Amniotic epithelial cell (primary cell): Measurements from ENCODE around the gene EMC9.
A peak's percentile ranks its signal among the peaks of the same experiment; 100 is the strongest.

Experiments used
- DNase-seq: peaks from one replicate; pipeline ENCODE4 v3.0.0-alpha.2; 2010; ENCODE audit warnings: low read depth

Gene EMC9

GRCh38 chr14:24141097-24141880 is at the start of gene EMC9:
TSS of gene EMC9 (minus strand) at chr14:24141591. CDS start at chr14:24141304, 287 bp downstream.
- peak; percentile 99 for DNase-seq

GRCh38 chr14:24190416-24190815 is 49.0 kb upstream of the EMC9 start:
- no peak for DNase-seq

- no peak for DNase-seq
Observed at GRCh38 chr14:24189460-24189859, 48.1 kb upstream of the EMC9 start.

GRCh38 chr14:24189059-24189375 is 47.6 kb upstream of the EMC9 start:
- no peak for DNase-seq

- peak; percentile 98 for DNase-seq
Observed at GRCh38 chr14:24188251-24189058, 47.1 kb upstream of the EMC9 start, which contains the start of gene IPO4. TSS of gene IPO4 (minus strand) at chr14:24188816. CDS start at chr14:24188787, 29 bp downstream.

GRCh38 chr14:24187539-24187915 is 46.1 kb upstream of the EMC9 start:
- no peak for DNase-seq

GRCh38 chr14:24186831-24187538 is 45.6 kb upstream of the EMC9 start:
- DNase-seq: no peak

GRCh38 chr14:24185741-24186140 is 44.4 kb upstream of the EMC9 start:
- no peak for DNase-seq

- no peak for DNase-seq
Observed at GRCh38 chr14:24185026-24185425, 43.6 kb upstream of the EMC9 start.

- DNase-seq: no peak
Observed at GRCh38 chr14:24184104-24184970, 42.9 kb upstream of the EMC9 start.

- DNase-seq: no peak
Observed at GRCh38 chr14:24183014-24183481, 41.7 kb upstream of the EMC9 start.

- no peak for DNase-seq
Observed at GRCh38 chr14:24182110-24182882, 40.9 kb upstream of the EMC9 start.

- DNase-seq: no peak
Observed at GRCh38 chr14:24181371-24182077, 40.1 kb upstream of the EMC9 start.

GRCh38 chr14:24179961-24180796 is 38.8 kb upstream of the EMC9 start:
- DNase-seq: peak; percentile 82

- DNase-seq: no peak
Observed at GRCh38 chr14:24179294-24179960, 38.0 kb upstream of the EMC9 start.

GRCh38 chr14:24178399-24179178 is 37.2 kb upstream of the EMC9 start:
- no peak for DNase-seq

GRCh38 chr14:24177891-24178290 is 36.5 kb upstream of the EMC9 start:
- no peak for DNase-seq
